ENCODE results near the gene JPH4.

GRCh38 chr14:23601845-23602180 lies 23.2 kb upstream of the JPH4 start:
- TF ChIP-seq USF2 (IDR thresholded peaks at IDR 0.05; ENCODE audit: borderline replicate concordance, low read depth, low read length) = no peak
- no peak for TF ChIP-seq JUND (IDR thresholded peaks at IDR 0.05)
- TF ChIP-seq CTCF (IDR thresholded peaks at IDR 0.05) = no peak
- TF ChIP-seq NFIC (IDR thresholded peaks at IDR 0.05; ENCODE audit: borderline replicate concordance) = no peak
- TF ChIP-seq REST (IDR thresholded peaks at IDR 0.05; ENCODE audit: low read depth, low read length) = no peak
- TF ChIP-seq USF1 (IDR thresholded peaks at IDR 0.05; ENCODE audit: borderline replicate concordance, low read depth) = no peak
